B cell (primary cell): ENCODE data around the gene CLASRP. TPM values are rescaled to one million over a fixed set of nuclear protein-coding genes. Genes with fewer than 3 reads are reported as not detected.
A peak's percentile ranks its signal among the peaks of the same experiment; 100 is the strongest.

Experiments
- ATAC-seq: fragments of 200-7000 bp; cut with Tn5 transposase; one replicate; pipeline ENCODE4 v1.10.0; 2021; ENCODE audit warnings: low read depth, mild to moderate bottlenecking, moderate number of reproducible peaks, moderate library complexity
- CTCF ChIA-PET: fragments of 350-600 bp; sonication (Branson Sonifier 250); formaldehyde crosslinking; loops from one replicate; lab custom pipeline; 2021; ENCODE audit warnings: antibody characterized with exemption, inconsistent platforms; lab: Charles Lee
- POLR2A ChIA-PET: fragments of 350-600 bp; sonication (Branson Sonifier 250); formaldehyde crosslinking; loops from one replicate; lab custom pipeline; 2021; ENCODE audit warnings: antibody characterized with exemption; lab: Charles Lee
- DNase-seq: peaks from one replicate; pipeline ENCODE4 v3.0.0; 2013
- H2AFZ ChIP-seq: 2 replicates; pipeline ENCODE4 v1.6.1; 2012; ENCODE audit warnings: mild to moderate bottlenecking, low read depth, low read length; ENCODE audit not compliant: insufficient read depth, poor library complexity, severe bottlenecking
- H3K27ac ChIP-seq, 2 donors: 1 replicate in 1 of 2; 2 replicates in 1 of 2; pipeline ENCODE4 v1.5.1; 2012 to 2013; ENCODE audit warnings: low read length in 2 of 2, mild to moderate bottlenecking in 2 of 2, moderate library complexity in 1 of 2
- H3K27me3 ChIP-seq, 4 experiments: fragments of 200-600 bp in 1 of 4; sonication (generic) in 1 of 4; replicated peaks in 1 of 4; 1 replicate in 2 of 4; 2 replicates in 2 of 4; pipeline versions ENCODE4 v1.6.1 to v1.7.0; 2013 to 2016; ENCODE audit warnings: low read length in 3 of 4, mild to moderate bottlenecking in 2 of 4, mixed read lengths in 1 of 4, moderate library complexity in 1 of 4; ENCODE audit not compliant: insufficient read depth in 4 of 4, control insufficient read depth in 3 of 4; ENCODE audit errors: control extremely low read depth in 1 of 4
- H3K36me3 ChIP-seq, 2 experiments: replicated peaks in 1 of 2; 1 replicate in 1 of 2; 2 replicates in 1 of 2; pipeline versions ENCODE4 v1.6.1 to v1.7.1; 2013; ENCODE audit warnings: low read length in 1 of 2; ENCODE audit not compliant: insufficient read depth in 2 of 2, control insufficient read depth in 1 of 2; ENCODE audit errors: control extremely low read depth in 1 of 2, extremely low read depth in 1 of 2
- H3K4me1 ChIP-seq, 2 donors: fragments of 200-600 bp in 1 of 2; sonication (generic) in 1 of 2; 1 replicate in 1 of 2; 2 replicates in 1 of 2; pipeline versions ENCODE4 v1.5.1 to v1.6.1; 2013 to 2017; ENCODE audit warnings: low read length in 2 of 2; ENCODE audit not compliant: control insufficient read depth in 2 of 2, insufficient read depth in 2 of 2
- H3K4me2 ChIP-seq: replicated peaks from 2 replicates; pipeline ENCODE3; 2012; ENCODE audit warnings: mild to moderate bottlenecking, low read depth, low read length; ENCODE audit not compliant: poor library complexity, severe bottlenecking
- H3K4me3 ChIP-seq, 5 experiments: fragments of 200-600 bp in 1 of 5; sonication (generic) in 1 of 5; 1 replicate in 3 of 5; 2 replicates in 2 of 5; pipeline versions ENCODE4 v1.5.1 to v1.7.0; 2011 to 2016; ENCODE audit warnings: low read length in 4 of 5, mild to moderate bottlenecking in 4 of 5, low read depth in 2 of 5, control low read depth in 1 of 5, moderate library complexity in 1 of 5; ENCODE audit not compliant: insufficient read depth in 1 of 5; ENCODE audit errors: control extremely low read depth in 1 of 5, extremely low read depth in 1 of 5
- H3K79me2 ChIP-seq: fragments of 200-600 bp; sonication (generic); one replicate; pipeline ENCODE4 v1.6.0; 2016; ENCODE audit warnings: low read length; ENCODE audit not compliant: control insufficient read depth, insufficient read depth
- H3K9ac ChIP-seq: fragments of 200-600 bp; sonication (generic); 2 replicates; pipeline ENCODE4 v1.6.1; 2017; ENCODE audit warnings: mild to moderate bottlenecking, low read length, moderate library complexity
- H3K9me3 ChIP-seq, 3 donors: one replicate each; pipeline versions ENCODE4 v1.6.1 to v1.7.1; 2013; ENCODE audit warnings: low read length in 2 of 3; ENCODE audit not compliant: control insufficient read depth in 2 of 3, insufficient read depth in 1 of 3; ENCODE audit errors: control extremely low read depth in 1 of 3
- H4K20me1 ChIP-seq: 2 replicates; pipeline ENCODE4 v1.6.0; 2012; ENCODE audit warnings: mild to moderate bottlenecking, low read length; ENCODE audit not compliant: insufficient read depth, control insufficient read depth, poor library complexity, severe bottlenecking
- H3K27ac Mint-ChIP-seq: one replicate; pipeline ENCODE4 v1.8.0; 2021; ENCODE audit warnings: mixed read lengths
- H3K27me3 Mint-ChIP-seq: one replicate; pipeline ENCODE4 v1.8.0; 2021; ENCODE audit warnings: mixed read lengths
- H3K4me1 Mint-ChIP-seq: one replicate; pipeline ENCODE4 v1.8.0; 2021; ENCODE audit warnings: mixed read lengths
- H3K4me3 Mint-ChIP-seq: one replicate; pipeline ENCODE4 v1.8.0; 2021; ENCODE audit warnings: mixed read lengths
- H3K9me3 Mint-ChIP-seq: one replicate; pipeline ENCODE4 v1.8.0; 2022; ENCODE audit warnings: mixed read lengths; ENCODE audit not compliant: insufficient read depth
- EZH2 ChIP-seq: IDR thresholded peaks from 2 replicates; pipeline ENCODE4 v1.6.1; 2012; ENCODE audit warnings: borderline replicate concordance, low read depth, mild to moderate bottlenecking, moderate library complexity, low read length; ENCODE audit not compliant: insufficient read depth, poor library complexity, severe bottlenecking
- WGBS: methylation state at CpG from one replicate; pipeline ENCODE4 v1.1.5; 2013; ENCODE audit warnings: missing lambda C conversion rate; ENCODE audit not compliant: insufficient coverage; 5-methylcytosine and 5-hydroxymethylcytosine counted together
- intact Hi-C: fragments of 100-400 bp; cut with micrococcal nuclease; formaldehyde crosslinking; loops from one replicate; pipeline ENCODE4 v1.10.0; 2022
- polyA plus RNA-seq: library from polyadenylated mRNA; depleted of rRNA; stranded (reverse); fragments of >200 nt; gene quantifications from 2 replicates; pipeline ENCODE4 v1.2.3, GENCODE V29; 2012
- total RNA-seq, 2 donors: library from RNA; stranded (reverse); fragments of 120-200 nt in 1 of 2; gene quantifications; 1 replicate in 1 of 2; 2 replicates in 1 of 2; pipeline versions ENCODE4 v1.2.3 to v1.2.4, GENCODE V29; 2013 to 2022
- TF ChIP-seq, protein P1 (sequence below): fragments of 200-600 bp; IDR thresholded peaks from one replicate; pipeline ENCODE4 v1.8.0; 2022; ENCODE audit warnings: antibody characterized with exemption, mild to moderate bottlenecking

CLASRP gene
- total and polyA plus RNA-seq, 2 donors (not counting 1 experiment from before 2014, with no cell fraction given): 234 to 285 TPM

DNA sequence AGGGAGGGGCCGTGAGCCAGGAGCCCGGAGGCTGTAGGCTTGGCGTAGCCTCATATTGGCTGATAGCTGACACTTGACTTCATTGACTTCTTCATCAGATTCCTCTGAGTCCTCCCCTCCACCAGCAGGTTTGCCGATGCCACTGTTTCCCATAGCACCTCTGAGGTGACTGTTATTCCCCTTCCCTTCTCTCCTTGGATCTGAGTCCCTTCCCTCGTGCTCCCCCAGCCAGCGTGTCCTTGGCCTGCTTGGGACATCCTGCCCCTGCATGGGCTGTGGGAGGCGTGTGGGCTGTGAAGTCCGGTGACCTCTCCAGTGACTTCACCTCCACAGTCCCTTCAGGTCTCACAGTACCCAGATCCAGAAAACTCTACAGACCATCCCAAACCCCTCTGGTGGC, 63.0 kb downstream of the CLASRP start:
- CTCF ChIA-PET: interaction anchor here (1.3 kb wide), 1 partner anchor 10 kb away, joined by 4 read pairs; no protein-coding TSS in a partner anchor
- H3K9ac ChIP-seq: no peak overlapping the region
- peaks cover 65% of the 10 kb centered on the region for H3K4me1 Mint-ChIP-seq

GRCh38 chr19:45102481-45102880, 63.6 kb downstream of the CLASRP start:
- Histone ChIP-seq H3K4me3 (no peak overlapping the region), H3K4me1 (peaks cover 30 to 43% of the 10 kb centered on the region in 2 donors), H3K9me3 (no peaks in the 10 kb centered on the region), H3K27ac (peak overlapping the region; percentile 56), H2AFZ (no peak overlapping the region), H3K36me3 (peaks cover 0 to 3% of the 10 kb centered on the region in 2 experiments), H3K79me2 (peaks cover 95% of the 10 kb centered on the region), H3K9ac (no peak overlapping the region), H3K27me3 (no peaks in the 10 kb centered on the region), H3K4me2 (peak overlapping the region; percentile 61), H4K20me1 (peaks cover 83% of the 10 kb centered on the region)
- TF ChIP-seq EZH2: no peak
- TF ChIP-seq, protein P1, sequence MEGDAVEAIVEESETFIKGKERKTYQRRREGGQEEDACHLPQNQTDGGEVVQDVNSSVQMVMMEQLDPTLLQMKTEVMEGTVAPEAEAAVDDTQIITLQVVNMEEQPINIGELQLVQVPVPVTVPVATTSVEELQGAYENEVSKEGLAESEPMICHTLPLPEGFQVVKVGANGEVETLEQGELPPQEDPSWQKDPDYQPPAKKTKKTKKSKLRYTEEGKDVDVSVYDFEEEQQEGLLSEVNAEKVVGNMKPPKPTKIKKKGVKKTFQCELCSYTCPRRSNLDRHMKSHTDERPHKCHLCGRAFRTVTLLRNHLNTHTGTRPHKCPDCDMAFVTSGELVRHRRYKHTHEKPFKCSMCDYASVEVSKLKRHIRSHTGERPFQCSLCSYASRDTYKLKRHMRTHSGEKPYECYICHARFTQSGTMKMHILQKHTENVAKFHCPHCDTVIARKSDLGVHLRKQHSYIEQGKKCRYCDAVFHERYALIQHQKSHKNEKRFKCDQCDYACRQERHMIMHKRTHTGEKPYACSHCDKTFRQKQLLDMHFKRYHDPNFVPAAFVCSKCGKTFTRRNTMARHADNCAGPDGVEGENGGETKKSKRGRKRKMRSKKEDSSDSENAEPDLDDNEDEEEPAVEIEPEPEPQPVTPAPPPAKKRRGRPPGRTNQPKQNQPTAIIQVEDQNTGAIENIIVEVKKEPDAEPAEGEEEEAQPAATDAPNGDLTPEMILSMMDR: no peak
- H3K4me3 Mint-ChIP-seq: no peak overlapping the region
- ChIA-PET POLR2A (interaction anchor here (1.1 kb wide), 2 partner anchors 10 to 23 kb away, joined by 3 to 5 read pairs; partner anchors contain the start of gene PPP1R37), CTCF (interaction anchor here (0.7 to 2.2 kb wide), 5 partner anchors 10 to 85 kb away, joined by 3 to 8 read pairs (median 5); partner anchors contain the start of gene PPP1R37)
- no peaks in the 10 kb centered on the region for H3K27me3 Mint-ChIP-seq
- intact Hi-C loops: no loop called here
- 99% methylated on average over 7 of the region's 7 CpGs for WGBS
- H3K27ac Mint-ChIP-seq: peak overlapping the region; percentile 32
- peaks cover 62% of the 10 kb centered on the region for H3K4me1 Mint-ChIP-seq
- no peaks in the 10 kb centered on the region for H3K9me3 Mint-ChIP-seq
- ATAC-seq (no peak), DNase-seq (no peak)

More for the DNA sequence above, 63.0 kb downstream of the CLASRP start:
- no peaks in the 10 kb centered on the region for H3K27me3 Mint-ChIP-seq
- peaks cover 89% of the 10 kb centered on the region for H4K20me1 ChIP-seq
- H3K27ac Mint-ChIP-seq: no peak overlapping the region
- H3K79me2 ChIP-seq: peaks cover 95% of the 10 kb centered on the region
- peaks cover 28 to 39% of the 10 kb centered on the region in 2 donors for H3K4me1 ChIP-seq
- 100% methylated on average over 6 of the region's 8 CpGs for WGBS
- POLR2A ChIA-PET: no interaction called here
- ATAC-seq: no peak
- H3K4me3 Mint-ChIP-seq: no peak overlapping the region
- no peaks in the 10 kb centered on the region for H3K9me3 ChIP-seq
- H3K27me3 ChIP-seq: no peaks in the 10 kb centered on the region
- intact Hi-C loops: no loop called here
- H3K4me3 ChIP-seq: no peak overlapping the region
- no peaks in the 10 kb centered on the region for H3K9me3 Mint-ChIP-seq
- TF ChIP-seq, protein P1: no peak
- no peak for TF ChIP-seq EZH2
- H3K4me2 ChIP-seq: no peak overlapping the region
- no peak for DNase-seq
- H3K27ac ChIP-seq: no peak overlapping the region
- H2AFZ ChIP-seq: no peak overlapping the region
- peaks cover 0 to 3% of the 10 kb centered on the region in 2 experiments for H3K36me3 ChIP-seq
